NT2/D1 (cell line): ENCODE results near the gene SGTA.

Experiments used
- DNase-seq: peaks from one replicate; pipeline ENCODE4 v3.0.0-alpha.2; 2011; ENCODE audit warnings: low read depth, low spot score
- H3K27me3 ChIP-seq: 2 replicates; pipeline ENCODE4 v1.6.0; 2011; ENCODE audit warnings: mild to moderate bottlenecking; ENCODE audit not compliant: insufficient read length, insufficient read depth
- H3K36me3 ChIP-seq: 2 replicates; pipeline ENCODE4 v1.6.1; 2011; ENCODE audit warnings: mild to moderate bottlenecking, low read length, mixed read lengths; ENCODE audit not compliant: insufficient read depth, insufficient read length
- H3K4me1 ChIP-seq: 2 replicates; pipeline ENCODE4 v1.5.1; 2011; ENCODE audit not compliant: insufficient read depth, insufficient read length
- H3K4me3 ChIP-seq: 2 replicates; pipeline ENCODE4 v1.5.1; 2011; ENCODE audit warnings: low read depth; ENCODE audit not compliant: insufficient read length
- H3K9ac ChIP-seq: 2 replicates; pipeline ENCODE4 v1.6.0; 2011; ENCODE audit warnings: low read depth; ENCODE audit not compliant: insufficient read length
- H3K9me3 ChIP-seq: 2 replicates; pipeline ENCODE4 v1.5.1; 2011; ENCODE audit warnings: mild to moderate bottlenecking, low read length; ENCODE audit not compliant: insufficient read depth
- SUZ12 ChIP-seq: IDR thresholded peaks from 2 replicates; pipeline ENCODE4 v1.6.1; 2011; ENCODE audit not compliant: insufficient read length, insufficient read depth; ENCODE audit errors: extremely low read depth
- YY1 ChIP-seq: IDR thresholded peaks from 2 replicates; pipeline ENCODE4 v1.6.1; 2011; ENCODE audit not compliant: insufficient read length, insufficient read depth
- ZNF274 ChIP-seq: IDR thresholded peaks from 2 replicates; pipeline ENCODE4 v1.6.1; 2011; ENCODE audit warnings: mild to moderate bottlenecking, low read depth, low read length

The SGTA gene

GRCh38 chr19:2747349-2747748, 35.7 kb downstream of the SGTA start:
- Histone ChIP-seq H3K27me3 (peaks cover 30% of the 10 kb centered on the region), H3K9ac (no peak overlapping the region), H3K4me1 (peaks cover 3% of the 10 kb centered on the region), H3K36me3 (no peaks in the 10 kb centered on the region), H3K4me3 (no peak overlapping the region), H3K9me3 (no peaks in the 10 kb centered on the region)
- no peak for DNase-seq
- TF ChIP-seq ZNF274: no peak
- TF ChIP-seq YY1: no peak
- TF ChIP-seq SUZ12: no peak

DNA sequence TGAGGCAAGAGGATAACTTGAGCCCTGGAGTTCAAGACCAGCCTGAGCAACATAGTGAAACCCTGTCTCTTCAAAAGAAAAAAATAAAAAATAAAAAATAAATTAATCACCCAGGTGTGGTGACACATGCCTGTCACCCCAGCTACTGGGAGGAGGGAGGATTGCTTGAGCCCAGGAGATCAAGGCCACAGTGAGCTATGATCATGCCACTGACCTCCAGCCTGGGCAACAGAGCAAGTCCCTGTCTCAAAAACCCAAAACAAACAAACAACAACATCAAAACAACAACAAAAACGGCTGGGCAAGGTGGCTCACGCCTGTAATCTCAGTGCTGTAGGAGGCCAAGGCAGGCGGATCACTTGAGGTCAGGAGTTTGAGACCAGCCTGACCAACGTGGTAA, 39.0 kb downstream of the SGTA start:
- no peak for DNase-seq
- no peaks in the 10 kb centered on the region for H3K9me3 ChIP-seq
- no peak for TF ChIP-seq YY1
- no peak for TF ChIP-seq SUZ12
- TF ChIP-seq ZNF274: no peak
- H3K36me3 ChIP-seq: no peaks in the 10 kb centered on the region
- peaks cover 4% of the 10 kb centered on the region for H3K4me1 ChIP-seq
- no peak overlapping the region for H3K9ac ChIP-seq
- H3K27me3 ChIP-seq: peaks cover 47% of the 10 kb centered on the region
- no peak overlapping the region for H3K4me3 ChIP-seq

- Histone ChIP-seq H3K9ac (no peak overlapping the region), H3K4me3 (no peak overlapping the region), H3K4me1 (peaks cover 2% of the 10 kb centered on the region), H3K36me3 (no peaks in the 10 kb centered on the region), H3K27me3 (peaks cover 40% of the 10 kb centered on the region), H3K9me3 (no peaks in the 10 kb centered on the region)
- TF ChIP-seq SUZ12 (no peak), YY1 (no peak), ZNF274 (no peak)
- DNase-seq: no peak
These were observed 40.0 kb downstream of the SGTA start for GRCh38 chr19:2743099-2743498.

GRCh38 chr19:2740314-2740656, 42.8 kb downstream of the SGTA start:
- DNase-seq: no peak
- Histone ChIP-seq H3K36me3 (peaks cover 20% of the 10 kb centered on the region), H3K27me3 (peaks cover 37% of the 10 kb centered on the region), H3K9me3 (no peaks in the 10 kb centered on the region), H3K9ac (no peak overlapping the region), H3K4me1 (peaks cover 2% of the 10 kb centered on the region), H3K4me3 (no peak overlapping the region)
- TF ChIP-seq YY1: no peak
- TF ChIP-seq SUZ12: no peak
- TF ChIP-seq ZNF274: no peak

GRCh38 chr19:2739602-2740313, 43.3 kb downstream of the SGTA start, which contains the start of gene SLC39A3:
TSS of gene SLC39A3 (minus strand) at chr19:2740017. CDS start at chr19:2737257, 2,760 bp downstream.
- Histone ChIP-seq H3K4me1 (peaks cover 6% of the 10 kb centered on the region), H3K9ac (peak within 1 kb of the TSS; percentile 96), H3K9me3 (no peaks in the 10 kb centered on the region), H3K36me3 (peaks cover 25% of the 10 kb centered on the region), H3K4me3 (peak within 1 kb of the TSS; percentile 98), H3K27me3 (peaks cover 37% of the 10 kb centered on the region)
- TF ChIP-seq SUZ12 (no peak), ZNF274 (no peak), YY1 (no peak)
- DNase-seq: peak; percentile 98

DNA sequence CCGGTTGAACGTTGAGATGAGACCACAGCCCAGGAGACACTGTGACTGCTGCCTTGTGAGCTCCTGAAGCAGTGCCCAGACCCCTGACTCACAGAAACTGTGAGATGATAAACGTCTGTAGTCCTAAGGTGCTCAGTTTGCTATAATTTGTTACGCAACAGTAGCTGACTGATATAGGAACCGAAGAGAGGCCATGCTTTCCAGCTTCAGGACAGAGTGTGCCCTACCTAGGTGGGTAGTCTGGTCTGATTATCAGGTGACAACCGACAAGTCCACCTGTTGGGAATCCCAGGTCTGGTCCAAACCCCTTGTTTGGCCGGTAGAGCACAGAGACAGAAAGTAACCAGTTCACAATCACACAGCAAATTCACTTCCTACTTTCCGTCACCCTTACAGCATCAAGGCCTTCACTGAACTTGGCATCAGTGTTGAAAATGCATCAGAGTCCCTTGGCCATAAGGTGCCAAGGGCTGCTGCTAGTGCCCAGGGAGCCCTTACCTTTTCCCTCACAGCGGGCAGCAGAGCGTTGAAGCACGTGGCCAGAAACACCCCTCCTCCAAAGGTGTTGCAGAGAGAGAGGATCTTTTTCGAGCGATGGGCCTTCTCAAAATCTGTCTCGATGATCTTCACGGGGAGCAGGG, 46.4 kb downstream of the SGTA start:
- peaks cover 52% of the 10 kb centered on the region for H3K36me3 ChIP-seq

GRCh38 chr19:2735374-2735773, 47.7 kb downstream of the SGTA start:
- H3K4me1 ChIP-seq: peaks cover 8% of the 10 kb centered on the region
- no peaks in the 10 kb centered on the region for H3K27me3 ChIP-seq
- no peak overlapping the region for H3K4me3 ChIP-seq
- H3K9me3 ChIP-seq: no peaks in the 10 kb centered on the region
- TF ChIP-seq ZNF274 (no peak), YY1 (no peak), SUZ12 (no peak)
- no peak for DNase-seq
- H3K9ac ChIP-seq: no peak overlapping the region
- peaks cover 60% of the 10 kb centered on the region for H3K36me3 ChIP-seq

More for the DNA sequence above, 46.4 kb downstream of the SGTA start:
- H3K9me3 ChIP-seq: no peaks in the 10 kb centered on the region
- peaks cover 6% of the 10 kb centered on the region for H3K4me1 ChIP-seq
- H3K9ac ChIP-seq: no peak overlapping the region
- no peak overlapping the region for H3K4me3 ChIP-seq
- peaks cover 12% of the 10 kb centered on the region for H3K27me3 ChIP-seq
- DNase-seq: no peak
- TF ChIP-seq YY1 (no peak), SUZ12 (no peak), ZNF274 (no peak)
